Endothelial cell of umbilical vein (primary cell): ENCODE measurements around the gene FUT3. TPM values are rescaled to one million over a fixed set of nuclear protein-coding genes. Genes with fewer than 3 reads are reported as not detected.

ENCODE experiments used
- BruUV-seq: library from RNA; stranded (reverse); fragments of 400-500 nt; replicated peaks from 2 replicates; lab custom pipeline; 2021; lab: Mats Ljungman, UMichigan
- CTCF ChIA-PET: fragments of 300-600, 350-600 bp; sonication (Branson Sonifier 250); formaldehyde crosslinking; loops from one replicate; lab custom pipeline; 2021; ENCODE audit warnings: antibody characterized with exemption, inconsistent platforms; lab: Charles Lee
- POLR2A ChIA-PET: fragments of 300-600, 350-600 bp; sonication (Branson Sonifier 250); formaldehyde crosslinking; loops from one replicate; lab custom pipeline; 2021; ENCODE audit warnings: antibody characterized with exemption, inconsistent platforms; lab: Charles Lee
- DNase-seq: peaks from one replicate; pipeline ENCODE4 v3.0.0-alpha.2; 2011; ENCODE audit warnings: low read depth, low spot score
- FAIRE-seq: peaks from 2 replicates; lab custom pipeline; 2011; peaks lifted over from hg19 to GRCh38; lab: Jason Lieb, UNC
- H2AFZ ChIP-seq: 2 replicates; pipeline ENCODE4 v1.6.0; 2012; ENCODE audit warnings: low read depth, low read length, control low read depth, inconsistent platforms
- H3K27ac ChIP-seq: 2 replicates; pipeline ENCODE4 v1.5.1; 2011; ENCODE audit warnings: low read depth, mild to moderate bottlenecking, control low read depth, low read length, moderate library complexity; ENCODE audit not compliant: insufficient read depth
- H3K27me3 ChIP-seq, 2 experiments: 2 replicates each; pipeline versions ENCODE4 v1.6.0 to v1.6.1; 2011; ENCODE audit warnings: low read length in 2 of 2, mixed read lengths in 1 of 2; ENCODE audit not compliant: control insufficient read depth in 2 of 2, insufficient read depth in 2 of 2
- H3K36me3 ChIP-seq, 2 experiments: 2 replicates in 1 of 2; 3 replicates in 1 of 2; pipeline ENCODE4 v1.5.1; 2011; ENCODE audit warnings: low read length in 2 of 2, mild to moderate bottlenecking in 1 of 2, moderate library complexity in 1 of 2; ENCODE audit not compliant: control insufficient read depth in 2 of 2, insufficient read depth in 2 of 2; ENCODE audit errors: extremely low read depth in 1 of 2
- H3K4me1 ChIP-seq: 3 replicates; pipeline ENCODE4 v1.5.1; 2011; ENCODE audit warnings: mild to moderate bottlenecking, low read length; ENCODE audit not compliant: control insufficient read depth, insufficient read depth; ENCODE audit errors: extremely low read depth
- H3K4me2 ChIP-seq: 2 replicates; pipeline ENCODE4 v1.6.1; 2011; ENCODE audit warnings: low read length, control low read depth, mixed read lengths; ENCODE audit not compliant: insufficient read depth
- H3K4me3 ChIP-seq, 3 experiments: fragments of 200-600 bp in 1 of 3; sonication (generic), shearing (Covaris generic) in 1 of 3; replicated peaks in 1 of 3; 2 replicates each; pipeline ENCODE4 v1.5.1; 2011 to 2016; ENCODE audit warnings: control low read depth in 3 of 3, low read length in 3 of 3, mild to moderate bottlenecking in 2 of 3, inconsistent platforms in 1 of 3, low read depth in 1 of 3, moderate library complexity in 1 of 3; ENCODE audit not compliant: insufficient read depth in 1 of 3
- H3K79me2 ChIP-seq: 2 replicates; pipeline ENCODE4 v1.6.0; 2012; ENCODE audit warnings: low read length, inconsistent platforms; ENCODE audit not compliant: control insufficient read depth, insufficient read depth
- H3K9ac ChIP-seq: replicated peaks from 2 replicates; pipeline ENCODE3; 2011; ENCODE audit warnings: low read length, control low read depth; ENCODE audit not compliant: insufficient read depth; ENCODE audit errors: extremely low read depth
- H3K9me1 ChIP-seq: replicated peaks from 3 replicates; pipeline ENCODE4 v1.6.0; 2011; ENCODE audit warnings: mild to moderate bottlenecking, low read length; ENCODE audit not compliant: control insufficient read depth, insufficient read depth; ENCODE audit errors: extremely low read depth
- H3K9me3 ChIP-seq: replicated peaks from 2 replicates; pipeline ENCODE4 v1.5.1; 2012; ENCODE audit warnings: low read length, inconsistent platforms; ENCODE audit not compliant: control insufficient read depth, insufficient read depth
- H4K20me1 ChIP-seq: replicated peaks from 2 replicates; pipeline ENCODE3; 2011; ENCODE audit warnings: mild to moderate bottlenecking, low read length; ENCODE audit not compliant: control insufficient read depth, insufficient read depth; ENCODE audit errors: extremely low read depth
- FOS ChIP-seq: IDR thresholded peaks from 2 replicates; pipeline ENCODE4 v1.6.1; 2011; ENCODE audit warnings: mild to moderate bottlenecking, low read length, moderate library complexity, borderline replicate concordance; ENCODE audit not compliant: insufficient read depth
- GATA2 ChIP-seq: IDR thresholded peaks from 2 replicates; pipeline ENCODE4 v1.7.0; 2011; ENCODE audit warnings: low read depth, mild to moderate bottlenecking, moderate library complexity, mixed read lengths, low read length; ENCODE audit not compliant: insufficient read length, insufficient read depth
- JUN ChIP-seq: IDR thresholded peaks from 2 replicates; pipeline ENCODE4 v1.6.1; 2011; ENCODE audit warnings: borderline replicate concordance, low read depth; ENCODE audit not compliant: insufficient read length, insufficient read depth
- MAX ChIP-seq: IDR thresholded peaks from 2 replicates; pipeline ENCODE4 v1.6.1; 2011; ENCODE audit not compliant: insufficient read depth, insufficient read length
- MYC ChIP-seq: IDR thresholded peaks from one replicate; pipeline ENCODE4 v1.6.1; 2011; ENCODE audit warnings: mild to moderate bottlenecking, low read depth, low read length
- POLR2AphosphoS5 ChIP-seq: IDR thresholded peaks from 2 replicates; pipeline ENCODE4 v1.6.1; 2012; ENCODE audit warnings: low read depth, mild to moderate bottlenecking, control low read depth, low read length, moderate library complexity; ENCODE audit not compliant: insufficient read depth
- dilution Hi-C: fragments of 300-500 bp; cut with MboI; formaldehyde crosslinking; loops from one replicate; pipeline ENCODE4 v1.15.0; 2019; ENCODE audit warnings: low sequenced_read_pairs; ENCODE audit not compliant: extremely low pct_ligation_motif_present
- intact Hi-C: fragments of 100-400 bp; cut with micrococcal nuclease; formaldehyde crosslinking; loops from one replicate; pipeline ENCODE4 v1.10.0; 2022
- polyA plus RNA-seq, 4 experiments: library from polyadenylated mRNA; depleted of rRNA in 3 of 4; stranded (reverse) in 3 of 4; unstranded in 1 of 4; fragments of >200 nt; gene quantifications; 2 replicates each; pipeline versions ENCODE4 v1.2.1 to v1.2.3, GENCODE V29; 2011 to 2012; ENCODE audit warnings: missing spikeins in 1 of 4
- total RNA-seq: library from RNA; stranded (reverse); gene quantifications from 2 replicates; pipeline ENCODE4 v1.2.3, GENCODE V29; 2021
- TF ChIP-seq, protein P1 (sequence below), 2 donors: IDR thresholded peaks; 1 replicate in 1 of 2; 2 replicates in 1 of 2; pipeline ENCODE4 v1.5.1; 2011; ENCODE audit warnings: low read length in 2 of 2, mild to moderate bottlenecking in 2 of 2, moderate library complexity in 2 of 2, control low read depth in 1 of 2, inconsistent platforms in 1 of 2, low read depth in 1 of 2; ENCODE audit not compliant: insufficient read depth in 1 of 2; ENCODE audit errors: extremely low read depth in 1 of 2

Gene FUT3
- total and polyA plus RNA-seq, 2 donors (not counting 3 experiments of a cell fraction or from before 2014, with no cell fraction given) = not detected

GRCh38 chr19:5895409-5895808, 44.2 kb upstream of the FUT3 start:
- dilution Hi-C loops (no loop called here), intact Hi-C loops (no loop called here)
- no peak for DNase-seq
- H2AFZ ChIP-seq = no peak overlapping the region
- CTCF ChIA-PET = interaction anchor here (1.1 kb wide), 1 partner anchor 121 kb away, joined by 3 read pairs; no protein-coding TSS in a partner anchor
- H3K27ac ChIP-seq = no peak overlapping the region
- TF ChIP-seq MAX (no peak), POLR2AphosphoS5 (no peak), MYC (no peak), FOS (no peak), GATA2 (no peak), JUN (no peak)
- TF ChIP-seq, protein P1, sequence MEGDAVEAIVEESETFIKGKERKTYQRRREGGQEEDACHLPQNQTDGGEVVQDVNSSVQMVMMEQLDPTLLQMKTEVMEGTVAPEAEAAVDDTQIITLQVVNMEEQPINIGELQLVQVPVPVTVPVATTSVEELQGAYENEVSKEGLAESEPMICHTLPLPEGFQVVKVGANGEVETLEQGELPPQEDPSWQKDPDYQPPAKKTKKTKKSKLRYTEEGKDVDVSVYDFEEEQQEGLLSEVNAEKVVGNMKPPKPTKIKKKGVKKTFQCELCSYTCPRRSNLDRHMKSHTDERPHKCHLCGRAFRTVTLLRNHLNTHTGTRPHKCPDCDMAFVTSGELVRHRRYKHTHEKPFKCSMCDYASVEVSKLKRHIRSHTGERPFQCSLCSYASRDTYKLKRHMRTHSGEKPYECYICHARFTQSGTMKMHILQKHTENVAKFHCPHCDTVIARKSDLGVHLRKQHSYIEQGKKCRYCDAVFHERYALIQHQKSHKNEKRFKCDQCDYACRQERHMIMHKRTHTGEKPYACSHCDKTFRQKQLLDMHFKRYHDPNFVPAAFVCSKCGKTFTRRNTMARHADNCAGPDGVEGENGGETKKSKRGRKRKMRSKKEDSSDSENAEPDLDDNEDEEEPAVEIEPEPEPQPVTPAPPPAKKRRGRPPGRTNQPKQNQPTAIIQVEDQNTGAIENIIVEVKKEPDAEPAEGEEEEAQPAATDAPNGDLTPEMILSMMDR (IDR thresholded peaks at IDR 0.05; ENCODE audit: extremely low read depth in 1 of 2, insufficient read depth in 1 of 2, low read depth in 1 of 2, low read length in 2 of 2) = no peak
- no TSS peak for BruUV-seq
- H3K79me2 ChIP-seq = peaks cover 14% of the 10 kb centered on the region
- H3K9me1 ChIP-seq = no peaks in the 10 kb centered on the region
- H3K4me3 ChIP-seq = no peak overlapping the region
- no peak for FAIRE-seq
- POLR2A ChIA-PET = no interaction called here
- no peak overlapping the region for H3K4me2 ChIP-seq
- peaks cover 19% of the 10 kb centered on the region for H3K4me1 ChIP-seq
- H3K36me3 ChIP-seq = peaks cover 0 to 15% of the 10 kb centered on the region in 2 experiments
- H3K27me3 ChIP-seq = no peaks in the 10 kb centered on the region
- no peaks in the 10 kb centered on the region for H3K9me3 ChIP-seq
- no peaks in the 10 kb centered on the region for H4K20me1 ChIP-seq
- no peak overlapping the region for H3K9ac ChIP-seq
